Uterus (tissue), 4 donors: Measurements from ENCODE around the gene TMEM9B. TPM values are rescaled to one million over a fixed set of nuclear protein-coding genes. Genes with fewer than 3 reads are reported as not detected.

Source experiments
- DNase-seq, 2 donors: peaks; one replicate each; pipeline ENCODE4 v3.0.0-alpha.2; 2019 to 2020
- H3K27ac ChIP-seq, 2 donors: fragments of 200-600 bp; sonication (generic); 1 replicate in 1 of 2; 2 replicates in 1 of 2; pipeline ENCODE4 v1.5.1; 2016 to 2018
- H3K27me3 ChIP-seq, 2 donors: fragments of 200-600 bp; sonication (generic); one replicate each; pipeline ENCODE4 v1.5.1; 2018 to 2019; ENCODE audit warnings: control low read depth in 1 of 2
- H3K36me3 ChIP-seq, 2 donors: fragments of 200-600 bp; sonication (generic); one replicate each; pipeline ENCODE4 v1.5.1; 2019; ENCODE audit warnings: control low read depth in 1 of 2
- H3K4me1 ChIP-seq, 2 donors: fragments of 200-600 bp; sonication (generic); one replicate each; pipeline ENCODE4 v1.5.1; 2018 to 2019; ENCODE audit warnings: control low read depth in 1 of 2
- H3K4me3 ChIP-seq, 2 donors: fragments of 200-600 bp; sonication (generic); 1 replicate in 1 of 2; 2 replicates in 1 of 2; pipeline ENCODE4 v1.5.1; 2018 to 2019; ENCODE audit warnings: mild to moderate bottlenecking in 1 of 2
- H3K9me3 ChIP-seq, 2 donors: fragments of 200-600 bp; sonication (generic); one replicate each; pipeline ENCODE4 v1.5.1; 2019; ENCODE audit warnings: control low read depth in 1 of 2
- CTCF ChIP-seq, 4 experiments: fragments of 200-600 bp in 2 of 4; fragments of 450-650 bp in 2 of 4; sonication (generic) in 2 of 4; IDR thresholded peaks; one replicate each; pipeline ENCODE4 v1.5.1; 2016 to 2019; ENCODE audit warnings: antibody characterized with exemption in 4 of 4, mild to moderate bottlenecking in 2 of 4, moderate library complexity in 1 of 4
- POLR2A ChIP-seq, 2 donors: fragments of 450-650 bp; IDR thresholded peaks; one replicate each; pipeline ENCODE4 v1.6.1; 2016; ENCODE audit warnings: antibody characterized with exemption in 2 of 2, mild to moderate bottlenecking in 1 of 2, moderate library complexity in 1 of 2
- intact Hi-C: fragments of 100-400 bp; cut with DNase I; formaldehyde crosslinking; loops from one replicate; pipeline ENCODE4 v1.15.1; 2023; ENCODE audit warnings: low total_unique reads
- total RNA-seq, 4 donors: library from RNA; depleted of rRNA in 3 of 4; stranded (reverse); fragments of >200 nt in 3 of 4; gene quantifications; one replicate each; pipeline versions ENCODE4 v1.1.0 to v1.2.4, GENCODE V29; 2014 to 2023
- donor health status: DM: yes; HTN: yes; CAD: no.

Gene TMEM9B
- total RNA-seq, 4 donors from 2014 or later = 11.0 to 39.1 (median 28.1) TPM

- Histone ChIP-seq H3K27ac (no peak overlapping the region), H3K36me3 (no peaks in the 10 kb centered on the region), H3K4me1 (peaks cover 0 to 14% of the 10 kb centered on the region in 2 donors), H3K4me3 (no peak overlapping the region), H3K9me3 (no peaks in the 10 kb centered on the region), H3K27me3 (no peaks in the 10 kb centered on the region)
- intact Hi-C loops = no loop called here
- TF ChIP-seq CTCF (IDR thresholded peaks at IDR 0.05) = no peak
- TF ChIP-seq POLR2A (IDR thresholded peaks at IDR 0.05) = no peak
- DNase-seq = no peak
Observed at GRCh38 chr11:9005087-9005486, 40.8 kb upstream of the TMEM9B start.

GRCh38 chr11:9004183-9004926 lies 40.1 kb upstream of the TMEM9B start:
- Histone ChIP-seq H3K36me3 (no peaks in the 10 kb centered on the region), H3K27me3 (no peaks in the 10 kb centered on the region), H3K4me3 (peak overlapping the region; percentile 23 to 31), H3K9me3 (no peaks in the 10 kb centered on the region), H3K4me1 (peaks cover 0 to 14% of the 10 kb centered on the region in 2 donors), H3K27ac (no peak overlapping the region)
- intact Hi-C loops = no loop called here
- DNase-seq = peak; percentile 20 to 23
- no peak for TF ChIP-seq CTCF (IDR thresholded peaks at IDR 0.05)
- TF ChIP-seq POLR2A (IDR thresholded peaks at IDR 0.05) = no peak

GRCh38 chr11:9003573-9004182 lies 39.4 kb upstream of the TMEM9B start, which contains the start of gene NRIP3:
NRIP3 (minus strand) TSS chr11:9004001; CDS start chr11:9003935, 66 bp downstream.
- H3K4me3 ChIP-seq = peak within 1 kb of the TSS; percentile 23 to 31
- TF ChIP-seq POLR2A (IDR thresholded peaks at IDR 0.05) (peak in 1 of 2 donors; percentile 47), CTCF (IDR thresholded peaks at IDR 0.05) (no peak)
- intact Hi-C loops = no loop called here
- no peaks in the 10 kb centered on the region for H3K9me3 ChIP-seq
- peaks cover 0 to 14% of the 10 kb centered on the region in 2 donors for H3K4me1 ChIP-seq
- no peaks in the 10 kb centered on the region for H3K36me3 ChIP-seq
- peak; percentile 62 to 69 for DNase-seq
- H3K27me3 ChIP-seq = no peaks in the 10 kb centered on the region
- no peak within 1 kb of the TSS for H3K27ac ChIP-seq

GRCh38 chr11:9002920-9003572 lies 38.8 kb upstream of the TMEM9B start:
- Histone ChIP-seq H3K27ac (no peak overlapping the region), H3K27me3 (no peaks in the 10 kb centered on the region)
- intact Hi-C loops = no loop called here

More at GRCh38 chr11:9002920-9003572, 38.8 kb upstream of the TMEM9B start:
- TF ChIP-seq CTCF (IDR thresholded peaks at IDR 0.05) = no peak
- no peak for TF ChIP-seq POLR2A (IDR thresholded peaks at IDR 0.05)
- Histone ChIP-seq H3K4me1 (peaks cover 0 to 14% of the 10 kb centered on the region in 2 donors), H3K9me3 (no peaks in the 10 kb centered on the region), H3K4me3 (peak overlapping the region; percentile 23 to 31), H3K36me3 (no peaks in the 10 kb centered on the region)
- no peak for DNase-seq
